ENCODE measurements around the gene YWHAH. TPM values are rescaled to one million over a fixed set of nuclear protein-coding genes. Genes with fewer than 3 reads are reported as not detected.

Gene YWHAH
- total and polyA plus RNA-seq, 2 experiments from 2014 or later, result 80.7 to 135 TPM

DNA sequence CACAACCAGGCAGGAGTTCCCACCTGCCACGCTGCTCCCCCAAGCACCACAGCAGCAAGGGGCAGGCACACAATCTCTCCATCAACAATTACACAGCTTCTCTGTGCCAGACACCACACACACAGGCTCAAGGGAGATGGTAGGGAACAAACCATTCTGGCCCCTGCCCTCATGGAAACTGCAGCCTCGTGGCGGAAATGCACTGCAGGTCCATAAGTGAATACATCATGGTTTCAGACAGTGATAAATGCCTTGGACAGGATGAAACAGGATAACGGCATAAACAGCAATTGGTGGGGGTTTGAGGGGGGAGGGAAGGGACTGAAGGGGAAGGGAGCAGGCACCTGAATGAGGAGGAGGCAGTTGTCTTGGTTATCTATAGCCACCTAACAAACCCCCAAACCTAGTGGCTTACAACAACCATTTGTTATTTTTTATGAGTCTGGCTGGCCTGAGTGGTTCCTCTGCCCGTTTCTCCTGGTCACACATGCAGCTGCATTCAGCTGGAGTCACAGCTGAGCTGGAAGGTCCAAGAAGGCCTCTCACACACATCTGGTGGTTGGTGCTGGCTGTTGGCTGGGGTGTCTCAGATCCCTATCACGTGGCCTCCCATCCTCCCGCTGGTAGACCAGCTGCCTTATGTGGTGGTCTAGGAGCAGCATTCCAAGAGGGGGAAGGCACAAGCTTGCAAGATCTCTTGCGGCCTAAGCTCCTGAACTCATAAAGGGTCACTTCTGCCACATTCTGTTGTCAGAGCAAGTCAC, 15.0 kb upstream of the YWHAH start:
- 61% methylated on average over 7 of the region's 8 CpGs for WGBS (ENCODE audit: low lambda C conversion rate, missing lambda C conversion rate)
- Histone ChIP-seq H4K20me1 (ENCODE audit: insufficient read depth, poor library complexity, severe bottlenecking) (no peaks in the 10 kb centered on the region), H3K9me2 (replicated peaks; ENCODE audit: insufficient read depth) (no peaks in the 10 kb centered on the region), H2AFZ (no peak overlapping the region), H3K27me3 (no peaks in the 10 kb centered on the region), H3K27ac (no peak overlapping the region), H3K9me3 (ENCODE audit: low read depth) (no peaks in the 10 kb centered on the region), H3K36me3 (replicated peaks; ENCODE audit: insufficient read depth, low read depth) (no peaks in the 10 kb centered on the region), H3K4me1 (ENCODE audit: insufficient read depth) (peaks cover 10% of the 10 kb centered on the region), H3K4me2 (no peak overlapping the region), H3K79me2 (no peaks in the 10 kb centered on the region), H3K4me3 (no peak overlapping the region)
- no peak for TF ChIP-seq EZH2phosphoT487 (IDR thresholded peaks at IDR 0.05; ENCODE audit: low read depth, severe bottlenecking, unreplicated experiment)
- TF ChIP-seq, protein P1, sequence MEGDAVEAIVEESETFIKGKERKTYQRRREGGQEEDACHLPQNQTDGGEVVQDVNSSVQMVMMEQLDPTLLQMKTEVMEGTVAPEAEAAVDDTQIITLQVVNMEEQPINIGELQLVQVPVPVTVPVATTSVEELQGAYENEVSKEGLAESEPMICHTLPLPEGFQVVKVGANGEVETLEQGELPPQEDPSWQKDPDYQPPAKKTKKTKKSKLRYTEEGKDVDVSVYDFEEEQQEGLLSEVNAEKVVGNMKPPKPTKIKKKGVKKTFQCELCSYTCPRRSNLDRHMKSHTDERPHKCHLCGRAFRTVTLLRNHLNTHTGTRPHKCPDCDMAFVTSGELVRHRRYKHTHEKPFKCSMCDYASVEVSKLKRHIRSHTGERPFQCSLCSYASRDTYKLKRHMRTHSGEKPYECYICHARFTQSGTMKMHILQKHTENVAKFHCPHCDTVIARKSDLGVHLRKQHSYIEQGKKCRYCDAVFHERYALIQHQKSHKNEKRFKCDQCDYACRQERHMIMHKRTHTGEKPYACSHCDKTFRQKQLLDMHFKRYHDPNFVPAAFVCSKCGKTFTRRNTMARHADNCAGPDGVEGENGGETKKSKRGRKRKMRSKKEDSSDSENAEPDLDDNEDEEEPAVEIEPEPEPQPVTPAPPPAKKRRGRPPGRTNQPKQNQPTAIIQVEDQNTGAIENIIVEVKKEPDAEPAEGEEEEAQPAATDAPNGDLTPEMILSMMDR (IDR thresholded peaks at IDR 0.05; ENCODE audit: poor library complexity), result no peak
- no peak for TF ChIP-seq EZH2 (IDR thresholded peaks at IDR 0.05; ENCODE audit: borderline replicate concordance)
- DNase-seq (ENCODE audit: low spot score), result peak; percentile 40

- TF ChIP-seq EZH2 (IDR thresholded peaks at IDR 0.05; ENCODE audit: borderline replicate concordance), result no peak
- TF ChIP-seq EZH2phosphoT487 (IDR thresholded peaks at IDR 0.05; ENCODE audit: low read depth, severe bottlenecking, unreplicated experiment), result no peak
- TF ChIP-seq, protein P1 (IDR thresholded peaks at IDR 0.05; ENCODE audit: poor library complexity), result no peak
- no peak overlapping the region for H3K27ac ChIP-seq
- H3K4me2 ChIP-seq, result no peak overlapping the region
- 89% methylated on average over 5 of the region's 5 CpGs for WGBS (ENCODE audit: low lambda C conversion rate, missing lambda C conversion rate)
- no peaks in the 10 kb centered on the region for H3K79me2 ChIP-seq
- H3K9me3 ChIP-seq (ENCODE audit: low read depth), result no peaks in the 10 kb centered on the region
- DNase-seq (ENCODE audit: low spot score), result no peak
- H3K9me2 ChIP-seq (replicated peaks; ENCODE audit: insufficient read depth), result no peaks in the 10 kb centered on the region
- H3K36me3 ChIP-seq (replicated peaks; ENCODE audit: insufficient read depth, low read depth), result no peaks in the 10 kb centered on the region
- H3K27me3 ChIP-seq, result no peaks in the 10 kb centered on the region
- H2AFZ ChIP-seq, result no peak overlapping the region
- no peak overlapping the region for H3K4me3 ChIP-seq
- peaks cover 10% of the 10 kb centered on the region for H3K4me1 ChIP-seq (ENCODE audit: insufficient read depth)
- H4K20me1 ChIP-seq (ENCODE audit: insufficient read depth, poor library complexity, severe bottlenecking), result no peaks in the 10 kb centered on the region
These were observed 11.5 kb upstream of the YWHAH start for GRCh38 chr22:31932863-31933262.

DNA sequence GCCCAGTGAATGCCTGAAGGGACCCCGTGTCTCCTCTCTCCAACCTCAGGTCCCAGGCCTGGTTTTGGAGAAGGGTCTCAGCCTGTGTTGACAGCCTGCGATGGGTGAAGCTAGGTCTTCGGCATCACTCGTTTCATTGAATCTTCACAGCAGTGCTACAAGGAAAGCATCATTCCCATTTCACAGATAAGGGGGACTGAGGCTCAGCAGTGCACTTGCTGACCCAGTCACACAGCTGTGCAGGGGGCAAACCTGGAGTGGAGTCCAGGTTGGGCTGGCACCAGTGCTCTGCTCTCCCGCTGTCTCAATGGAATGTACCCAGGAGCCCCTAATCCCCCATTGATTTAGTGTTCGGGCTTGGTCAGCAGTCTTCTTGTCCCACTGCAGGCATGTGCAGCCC, 10.9 kb upstream of the YWHAH start:
- 92% methylated on average over 6 of the region's 6 CpGs for WGBS (ENCODE audit: low lambda C conversion rate, missing lambda C conversion rate)
- Histone ChIP-seq H3K36me3 (replicated peaks; ENCODE audit: insufficient read depth, low read depth) (no peaks in the 10 kb centered on the region), H3K4me1 (ENCODE audit: insufficient read depth) (peaks cover 10% of the 10 kb centered on the region), H3K9me3 (ENCODE audit: low read depth) (no peaks in the 10 kb centered on the region), H3K4me2 (no peak overlapping the region), H3K4me3 (no peak overlapping the region), H3K27me3 (no peaks in the 10 kb centered on the region), H2AFZ (no peak overlapping the region), H4K20me1 (ENCODE audit: insufficient read depth, poor library complexity, severe bottlenecking) (no peaks in the 10 kb centered on the region), H3K27ac (no peak overlapping the region), H3K79me2 (no peaks in the 10 kb centered on the region), H3K9me2 (replicated peaks; ENCODE audit: insufficient read depth) (no peaks in the 10 kb centered on the region)
- TF ChIP-seq, protein P1 (IDR thresholded peaks at IDR 0.05; ENCODE audit: poor library complexity), result no peak
- TF ChIP-seq EZH2phosphoT487 (IDR thresholded peaks at IDR 0.05; ENCODE audit: low read depth, severe bottlenecking, unreplicated experiment) (no peak), EZH2 (IDR thresholded peaks at IDR 0.05; ENCODE audit: borderline replicate concordance) (no peak)
- DNase-seq (ENCODE audit: low spot score), result no peak
